Smooth muscle cell (in vitro differentiated cells): ENCODE results near the gene TMEM259. TPM values are rescaled to one million over a fixed set of nuclear protein-coding genes. Genes with fewer than 3 reads are reported as not detected.

Experiments
- DNase-seq: peaks from one replicate; lab custom pipeline; 2025; ENCODE audit not compliant: unreplicated experiment; lab: John Stamatoyannopoulos, UW
- H2AFZ ChIP-seq: fragments of 200-600 bp; sonication (generic); 2 replicates; pipeline ENCODE4 v1.6.0; 2016; ENCODE audit warnings: antibody characterized with exemption, low read depth, mild to moderate bottlenecking
- H3F3A ChIP-seq: fragments of 200-600 bp; sonication (generic); 2 replicates; pipeline ENCODE4 v1.6.0; 2017; ENCODE audit warnings: antibody characterized with exemption, low read depth
- H3K27ac ChIP-seq: fragments of 200-600 bp; sonication (generic); 2 replicates; pipeline ENCODE4 v1.5.1; 2016; ENCODE audit warnings: low read depth, mild to moderate bottlenecking
- H3K27me3 ChIP-seq: fragments of 200-600 bp; sonication (generic); 2 replicates; pipeline ENCODE4 v1.6.1; 2016; ENCODE audit warnings: low read depth, mild to moderate bottlenecking
- H3K36me3 ChIP-seq: fragments of 200-600 bp; sonication (generic); 2 replicates; pipeline ENCODE4 v1.5.1; 2016; ENCODE audit warnings: low read depth
- H3K4me1 ChIP-seq: fragments of 200-600 bp; sonication (generic); 2 replicates; pipeline ENCODE4 v1.5.1; 2016; ENCODE audit warnings: low read depth
- H3K4me2 ChIP-seq: fragments of 200-600 bp; sonication (generic); 2 replicates; pipeline ENCODE4 v1.6.0; 2016; ENCODE audit warnings: mild to moderate bottlenecking
- H3K4me3 ChIP-seq: fragments of 200-600 bp; sonication (generic); 2 replicates; pipeline ENCODE4 v1.5.1; 2016; ENCODE audit warnings: mild to moderate bottlenecking
- H3K79me2 ChIP-seq: fragments of 200-600 bp; sonication (generic); 2 replicates; pipeline ENCODE4 v1.6.0; 2016; ENCODE audit warnings: low read depth, mild to moderate bottlenecking
- H3K9ac ChIP-seq: fragments of 200-600 bp; sonication (generic); 2 replicates; pipeline ENCODE4 v1.6.0; 2016; ENCODE audit warnings: low read depth
- H3K9me3 ChIP-seq: fragments of 200-600 bp; sonication (generic); replicated peaks from 2 replicates; pipeline ENCODE4 v1.5.1; 2016; ENCODE audit warnings: low read depth
- H4K20me1 ChIP-seq: fragments of 200-600 bp; sonication (generic); 2 replicates; pipeline ENCODE4 v1.6.0; 2016; ENCODE audit warnings: low read depth
- WGBS: methylation state at CpG from one replicate; pipeline ENCODE4 v1.1.7; 2016; ENCODE audit warnings: low lambda C conversion rate; 5-methylcytosine and 5-hydroxymethylcytosine counted together
- polyA plus RNA-seq: library from polyadenylated mRNA; unstranded; fragments of >200 nt; fragmentation: Nextera tagmentation; extraction: Ambion mirVana; gene quantifications from 2 replicates; pipeline ENCODE4 v1.2.1, GENCODE V29; 2016
- total RNA-seq: library from RNA; depleted of rRNA; stranded (reverse); fragments of >200 nt; gene quantifications from 2 replicates; pipeline ENCODE4 v1.2.3, GENCODE V29; 2014
- TF ChIP-seq, protein P1 (sequence below): fragments of 200-600 bp; sonication (generic); IDR thresholded peaks from 2 replicates; pipeline ENCODE4 v1.5.1; 2017; ENCODE audit warnings: borderline replicate concordance, mild to moderate bottlenecking, antibody characterized with exemption; ENCODE audit not compliant: insufficient read depth, poor library complexity, severe bottlenecking

TMEM259 gene
- total and polyA plus RNA-seq, 2 experiments from 2014 or later, result 133 to 232 TPM

DNA sequence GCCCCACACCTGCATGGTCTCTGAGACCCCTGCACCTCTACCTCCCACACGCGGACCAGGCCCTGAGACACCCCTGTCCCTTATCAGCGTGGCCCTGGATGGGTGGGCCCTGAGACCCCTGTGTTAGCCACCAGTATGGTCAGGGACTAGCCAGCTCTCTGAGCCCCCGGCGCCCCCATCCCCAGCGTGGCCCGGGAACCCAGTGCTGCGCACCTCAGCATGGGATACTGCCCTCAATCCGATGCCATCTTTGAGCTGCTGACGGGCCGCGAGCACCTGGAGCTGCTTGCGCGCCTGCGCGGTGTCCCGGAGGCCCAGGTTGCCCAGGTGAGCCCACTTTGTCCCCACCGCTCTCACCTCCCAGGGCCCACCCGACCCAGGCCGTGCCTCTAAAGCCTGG is 41.1 kb upstream of the TMEM259 start:
- peaks cover 6% of the 10 kb centered on the region for H3K4me1 ChIP-seq
- H3K9ac ChIP-seq, result no peak overlapping the region
- no peaks in the 10 kb centered on the region for H4K20me1 ChIP-seq
- no peak overlapping the region for H3K27ac ChIP-seq
- DNase-seq, result no peak
- H2AFZ ChIP-seq, result no peak overlapping the region
- no peaks in the 10 kb centered on the region for H3K79me2 ChIP-seq
- 98% methylated on average over 16 of the region's 20 CpGs for WGBS
- H3K4me2 ChIP-seq, result no peak overlapping the region
- H3K36me3 ChIP-seq, result peaks cover 9% of the 10 kb centered on the region
- H3K4me3 ChIP-seq, result no peak overlapping the region
- TF ChIP-seq, protein P1, sequence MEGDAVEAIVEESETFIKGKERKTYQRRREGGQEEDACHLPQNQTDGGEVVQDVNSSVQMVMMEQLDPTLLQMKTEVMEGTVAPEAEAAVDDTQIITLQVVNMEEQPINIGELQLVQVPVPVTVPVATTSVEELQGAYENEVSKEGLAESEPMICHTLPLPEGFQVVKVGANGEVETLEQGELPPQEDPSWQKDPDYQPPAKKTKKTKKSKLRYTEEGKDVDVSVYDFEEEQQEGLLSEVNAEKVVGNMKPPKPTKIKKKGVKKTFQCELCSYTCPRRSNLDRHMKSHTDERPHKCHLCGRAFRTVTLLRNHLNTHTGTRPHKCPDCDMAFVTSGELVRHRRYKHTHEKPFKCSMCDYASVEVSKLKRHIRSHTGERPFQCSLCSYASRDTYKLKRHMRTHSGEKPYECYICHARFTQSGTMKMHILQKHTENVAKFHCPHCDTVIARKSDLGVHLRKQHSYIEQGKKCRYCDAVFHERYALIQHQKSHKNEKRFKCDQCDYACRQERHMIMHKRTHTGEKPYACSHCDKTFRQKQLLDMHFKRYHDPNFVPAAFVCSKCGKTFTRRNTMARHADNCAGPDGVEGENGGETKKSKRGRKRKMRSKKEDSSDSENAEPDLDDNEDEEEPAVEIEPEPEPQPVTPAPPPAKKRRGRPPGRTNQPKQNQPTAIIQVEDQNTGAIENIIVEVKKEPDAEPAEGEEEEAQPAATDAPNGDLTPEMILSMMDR, result no peak
- H3F3A ChIP-seq, result peaks cover 5% of the 10 kb centered on the region
- no peaks in the 10 kb centered on the region for H3K27me3 ChIP-seq
- H3K9me3 ChIP-seq, result peaks cover 13% of the 10 kb centered on the region

GRCh38 chr19:1060689-1061088 is 39.8 kb upstream of the TMEM259 start:
- Histone ChIP-seq H3K27ac (no peak overlapping the region), H2AFZ (no peak overlapping the region), H3F3A (peaks cover 5% of the 10 kb centered on the region), H3K4me2 (no peak overlapping the region), H3K9ac (no peak overlapping the region), H3K79me2 (no peaks in the 10 kb centered on the region), H4K20me1 (no peaks in the 10 kb centered on the region), H3K4me1 (no peaks in the 10 kb centered on the region), H3K36me3 (peaks cover 22% of the 10 kb centered on the region), H3K27me3 (no peaks in the 10 kb centered on the region), H3K4me3 (no peak overlapping the region), H3K9me3 (peaks cover 19% of the 10 kb centered on the region)
- DNase-seq, result no peak
- TF ChIP-seq, protein P1, result no peak
- WGBS, result 95% methylated on average over 5 of the region's 5 CpGs

DNA sequence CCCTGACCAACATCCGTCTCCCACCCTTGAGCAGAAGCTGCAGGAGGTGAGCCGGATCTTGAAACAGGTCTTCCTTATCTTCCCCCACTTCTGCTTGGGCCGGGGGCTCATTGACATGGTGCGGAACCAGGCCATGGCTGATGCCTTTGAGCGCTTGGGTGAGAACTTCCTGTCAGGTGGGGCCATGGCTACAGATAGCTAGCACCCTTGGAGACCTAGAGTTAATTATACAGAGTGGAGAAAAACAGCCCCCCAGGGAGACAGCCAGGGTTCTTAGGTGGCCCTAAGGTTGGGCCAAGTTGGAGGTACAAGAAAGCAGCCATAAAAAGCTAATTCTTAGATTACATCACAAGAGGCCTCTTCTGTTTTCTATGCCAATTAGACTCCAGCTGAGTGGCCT is 37.2 kb upstream of the TMEM259 start:
- Histone ChIP-seq H3K9me3 (peaks cover 19% of the 10 kb centered on the region), H3K27ac (no peak overlapping the region), H3K4me1 (no peaks in the 10 kb centered on the region), H4K20me1 (no peaks in the 10 kb centered on the region), H2AFZ (no peak overlapping the region), H3K36me3 (peaks cover 26% of the 10 kb centered on the region), H3K4me2 (no peak overlapping the region), H3F3A (no peaks in the 10 kb centered on the region), H3K4me3 (no peak overlapping the region), H3K27me3 (no peaks in the 10 kb centered on the region), H3K79me2 (no peaks in the 10 kb centered on the region), H3K9ac (no peak overlapping the region)
- TF ChIP-seq, protein P1, result no peak
- WGBS, result 100% methylated on average over 5 of the region's 5 CpGs
- DNase-seq, result no peak

DNA sequence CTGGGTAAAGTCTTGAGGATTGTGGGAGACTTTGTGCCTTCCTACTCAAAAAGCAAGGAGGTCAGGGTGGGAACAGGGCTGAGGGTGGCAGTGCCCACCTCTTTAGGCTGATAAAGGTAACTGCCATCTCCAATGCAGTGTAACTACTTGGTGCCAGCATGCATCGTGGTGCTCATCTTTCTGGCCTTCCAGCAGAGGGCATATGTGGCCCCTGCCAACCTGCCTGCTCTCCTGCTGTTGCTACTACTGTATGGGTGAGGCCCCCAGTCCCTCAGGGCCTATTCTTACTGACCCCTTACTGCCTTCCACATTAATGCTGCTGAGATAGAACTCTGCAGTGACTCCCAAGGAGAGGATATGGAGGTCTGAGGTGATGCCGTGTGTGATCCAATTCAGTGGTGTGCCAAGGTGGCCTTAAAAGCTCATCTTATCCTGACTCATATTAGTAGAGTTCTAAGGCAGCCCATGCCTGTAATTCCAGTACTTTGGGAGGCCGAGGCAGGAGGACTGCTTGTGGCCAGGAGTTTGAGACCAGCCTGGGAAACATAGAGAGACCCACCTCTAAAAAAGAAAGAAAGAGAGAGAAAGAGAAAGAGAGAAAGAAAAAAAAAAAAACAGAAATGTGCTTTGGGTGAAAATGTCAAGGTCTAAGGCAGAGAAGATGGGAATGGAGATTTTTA is 36.4 kb upstream of the TMEM259 start:
- no peaks in the 10 kb centered on the region for H3F3A ChIP-seq
- DNase-seq, result no peak
- peaks cover 26% of the 10 kb centered on the region for H3K36me3 ChIP-seq
- no peak overlapping the region for H3K9ac ChIP-seq
- no peak overlapping the region for H3K4me2 ChIP-seq
- peaks cover 19% of the 10 kb centered on the region for H3K9me3 ChIP-seq
- TF ChIP-seq, protein P1, result no peak
- H2AFZ ChIP-seq, result no peak overlapping the region
- H3K79me2 ChIP-seq, result no peaks in the 10 kb centered on the region
- no peaks in the 10 kb centered on the region for H3K4me1 ChIP-seq
- 80% methylated on average over 3 of the region's 3 CpGs for WGBS
- H3K4me3 ChIP-seq, result no peak overlapping the region
- no peaks in the 10 kb centered on the region for H3K27me3 ChIP-seq
- no peaks in the 10 kb centered on the region for H4K20me1 ChIP-seq
- no peak overlapping the region for H3K27ac ChIP-seq
